NCI-H446 (cell line): ENCODE results near the gene ENTPD2.
A peak's percentile ranks its signal among the peaks of the same experiment; 100 is the strongest.

Source experiments
- DNase-seq, 2 experiments: peaks; one replicate each; lab custom pipeline; 2025; lab: John Stamatoyannopoulos, UW

ENTPD2 gene

DNA sequence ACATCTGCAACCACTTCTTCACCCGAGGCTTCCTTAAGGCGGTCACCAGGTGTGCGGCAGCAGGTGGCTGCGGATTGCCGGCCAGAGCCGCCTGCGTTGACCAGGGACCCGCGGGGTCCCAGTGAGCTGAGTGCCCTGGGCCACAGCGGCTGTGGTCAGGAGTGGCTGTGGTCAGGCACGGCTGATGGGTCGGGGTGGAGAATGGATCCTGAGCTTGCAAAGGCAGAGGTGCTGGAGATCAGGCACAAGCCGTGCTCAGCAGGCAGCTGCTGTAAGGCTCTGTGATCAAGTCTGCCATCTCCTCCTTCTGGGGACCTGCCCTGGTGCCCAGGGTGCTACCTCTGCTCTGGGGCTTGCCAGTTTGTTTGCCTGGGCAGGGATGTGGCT, 25.5 kb upstream of the ENTPD2 start:
- DNase-seq = no peak

DNA sequence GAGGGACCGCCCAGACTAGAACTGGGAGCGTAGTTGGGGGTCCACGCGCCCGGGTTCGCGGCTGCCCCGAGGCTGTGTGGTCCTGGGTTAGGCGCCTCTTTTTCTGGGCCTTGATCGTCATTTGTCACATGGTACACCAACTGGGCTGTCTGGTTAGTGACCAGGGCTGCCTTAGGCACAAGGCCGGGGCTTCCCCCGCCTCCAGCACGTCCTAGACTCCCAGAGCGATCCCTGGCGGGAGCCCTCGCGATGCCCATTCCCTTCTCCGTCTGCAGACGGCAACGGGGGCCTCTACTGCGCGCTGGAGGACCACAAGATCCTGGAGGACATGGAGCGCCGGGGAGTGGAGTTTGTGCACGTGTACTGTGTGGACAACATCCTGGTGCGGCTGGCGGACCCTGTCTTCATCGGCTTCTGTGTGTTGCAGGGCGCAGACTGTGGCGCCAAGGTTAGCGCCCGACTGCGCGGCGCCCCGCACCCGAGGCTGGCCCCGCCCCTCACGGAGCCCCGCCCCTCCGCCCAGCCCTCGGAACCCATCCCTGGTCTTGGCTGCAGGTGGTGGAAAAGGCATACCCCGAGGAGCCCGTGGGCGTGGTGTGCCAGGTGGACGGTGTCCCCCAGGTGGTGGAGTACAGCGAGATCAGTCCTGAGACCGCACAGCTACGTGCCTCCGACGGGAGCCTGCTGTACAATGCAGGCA, 25.0 kb upstream of the ENTPD2 start:
- no peak for DNase-seq

DNA sequence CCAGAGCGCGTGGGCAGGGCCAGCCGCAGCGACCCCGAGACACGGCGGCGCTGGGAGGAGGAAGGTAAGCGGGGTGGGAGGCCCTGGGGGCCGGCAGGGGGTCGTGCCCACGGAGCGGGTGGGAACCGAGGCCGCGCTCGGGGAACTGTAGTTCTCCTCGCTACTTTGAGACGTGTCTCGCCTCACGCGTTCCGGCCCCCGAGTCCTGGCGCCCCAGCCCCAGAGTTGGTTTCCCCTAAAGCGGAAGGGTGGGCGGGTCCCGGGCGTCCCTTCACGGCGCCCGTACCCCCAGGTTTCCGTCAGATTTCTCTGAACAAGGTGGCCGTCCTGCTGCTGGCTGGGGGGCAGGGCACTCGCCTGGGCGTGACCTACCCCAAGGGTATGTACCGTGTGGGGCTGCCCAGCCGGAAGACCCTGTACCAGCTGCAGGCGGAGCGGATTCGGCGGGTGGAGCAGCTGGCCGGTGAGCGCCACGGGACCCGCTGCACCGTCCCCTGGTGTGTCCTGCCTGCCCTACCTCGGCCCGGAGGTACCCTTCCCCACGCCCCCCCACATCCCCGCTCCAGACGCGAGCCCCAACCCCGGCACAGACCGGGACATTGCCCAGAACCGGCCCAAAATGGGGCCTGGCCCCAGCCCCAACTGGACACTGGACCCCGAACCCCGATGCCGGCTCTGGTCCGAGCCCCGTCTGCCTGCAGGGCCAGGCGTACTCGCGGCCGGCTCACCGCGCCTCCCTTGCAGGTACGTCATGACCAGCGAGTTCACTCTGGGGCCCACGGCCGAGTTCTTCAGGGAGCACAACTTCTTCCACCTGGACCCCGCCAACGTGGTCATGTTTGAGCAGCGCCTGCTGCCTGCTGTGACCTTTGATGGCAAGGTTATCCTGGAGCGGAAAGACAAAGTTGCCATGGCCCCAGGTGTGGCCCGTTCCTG, 24.2 kb upstream of the ENTPD2 start:
- no peak for DNase-seq

DNA sequence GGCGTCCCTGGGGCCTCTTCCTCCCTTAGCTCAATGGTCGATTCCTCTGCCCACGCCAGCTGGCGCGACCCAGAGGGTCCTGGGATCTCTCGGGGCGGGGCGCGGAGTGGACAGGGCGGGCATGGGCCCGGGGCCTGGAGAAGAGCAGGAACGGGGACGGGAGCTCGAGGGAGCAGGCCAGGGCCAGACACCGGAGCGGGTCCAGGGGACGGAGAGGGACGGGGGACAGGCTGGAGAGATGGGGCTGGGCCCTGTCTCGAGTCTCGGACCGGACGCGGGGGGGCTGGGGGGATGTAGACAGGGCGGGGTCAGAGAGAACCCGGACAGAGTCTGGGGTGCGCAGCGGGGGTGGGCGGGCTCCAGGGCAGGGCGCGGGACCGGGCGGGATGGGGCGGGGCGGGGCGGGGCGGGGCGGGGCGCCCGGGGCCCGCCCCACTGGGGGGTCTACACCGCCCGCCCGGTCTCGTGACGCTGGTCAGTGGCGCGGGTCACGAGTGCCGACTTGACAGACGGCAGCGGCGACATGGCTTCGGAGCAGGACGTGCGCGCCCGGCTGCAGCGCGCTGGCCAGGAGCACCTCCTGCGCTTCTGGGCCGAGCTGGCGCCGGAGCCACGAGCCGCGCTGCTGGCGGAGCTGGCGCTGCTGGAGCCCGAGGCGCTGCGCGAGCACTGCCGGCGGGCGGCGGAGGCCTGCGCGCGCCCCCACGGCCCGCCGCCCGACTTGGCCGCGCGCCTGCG, 23.3 kb upstream of the ENTPD2 start, which contains the start of gene UAP1L1:
TSS of gene UAP1L1 (plus strand) at position 508 of the 738 bp plus-strand sequence. CDS start at position 524, 16 bp downstream.
- peak in 1 of 2 experiments; percentile 21 for DNase-seq

DNA sequence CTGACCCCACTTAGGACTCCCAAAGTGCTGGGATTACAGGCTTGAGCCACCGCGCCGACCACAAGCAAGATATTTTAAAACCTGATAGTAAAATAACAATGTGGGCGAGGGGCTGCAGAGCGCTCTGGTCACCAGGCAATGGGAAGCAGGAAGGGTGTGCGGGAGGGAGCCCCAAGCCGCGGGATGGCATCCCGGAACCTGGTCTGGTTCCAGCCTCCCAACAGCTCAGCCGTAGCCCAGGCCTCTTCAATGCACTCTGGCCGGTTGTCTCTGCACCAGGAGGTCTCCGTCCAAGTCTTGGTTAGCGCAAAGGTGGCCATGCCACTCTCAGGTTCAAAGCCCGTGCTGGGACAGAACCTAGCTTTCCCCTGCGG, 22.8 kb upstream of the ENTPD2 start:
- DNase-seq = no peak

DNA sequence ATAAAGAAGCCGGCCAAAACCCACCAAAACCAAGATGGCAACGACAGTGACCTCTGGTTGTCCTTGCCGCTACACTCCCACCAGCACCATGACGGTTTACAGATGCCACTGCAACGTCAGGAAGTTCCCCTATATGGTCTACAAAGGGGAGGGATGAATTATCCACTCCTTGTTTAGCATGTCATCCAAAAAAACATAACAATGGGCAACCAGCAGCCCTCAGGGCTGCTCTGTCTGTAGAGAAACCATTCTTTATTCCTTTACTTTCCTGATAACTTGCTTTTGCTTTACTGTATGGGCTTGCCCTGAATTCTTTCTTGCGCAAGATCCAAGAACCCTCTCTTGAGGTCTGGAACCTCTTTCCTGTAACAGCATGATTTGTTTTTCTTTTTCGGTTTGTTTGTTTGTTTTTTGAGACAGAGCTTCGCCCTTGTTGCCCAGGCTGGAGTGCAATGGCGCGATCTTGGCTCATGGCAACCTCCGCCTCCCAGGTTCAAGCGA, 21.5 kb upstream of the ENTPD2 start:
- DNase-seq = no peak

DNA sequence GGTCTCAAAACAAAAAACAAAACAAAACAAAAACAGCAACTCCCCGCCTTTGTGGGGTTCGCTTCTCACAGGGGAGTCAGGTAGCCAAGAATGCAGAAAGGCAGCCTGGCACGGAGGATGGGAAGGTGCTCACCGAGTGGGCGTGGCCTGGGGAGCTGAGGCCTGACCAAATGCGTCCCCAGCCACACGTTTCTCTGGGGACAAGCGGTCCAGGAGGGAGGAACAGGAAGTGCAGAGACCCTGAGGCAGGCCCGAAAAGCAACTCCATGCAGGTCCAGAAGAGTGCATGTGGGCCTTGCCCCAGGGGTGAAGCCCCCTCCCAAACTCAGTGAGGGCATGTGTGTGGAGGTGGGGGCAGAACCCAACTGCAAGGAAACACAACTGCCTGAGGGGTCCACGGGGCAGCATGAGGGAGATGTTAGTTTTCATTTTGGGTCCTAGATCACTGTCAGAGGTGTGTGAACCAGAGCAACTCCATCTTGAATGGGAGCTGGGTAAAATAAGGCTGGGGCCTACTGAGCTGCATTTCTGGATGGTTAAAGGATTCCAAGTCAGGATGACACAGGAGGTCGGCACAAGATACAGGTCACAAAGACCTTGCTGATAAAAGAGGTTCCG, 20.9 kb upstream of the ENTPD2 start:
- no peak for DNase-seq

DNA sequence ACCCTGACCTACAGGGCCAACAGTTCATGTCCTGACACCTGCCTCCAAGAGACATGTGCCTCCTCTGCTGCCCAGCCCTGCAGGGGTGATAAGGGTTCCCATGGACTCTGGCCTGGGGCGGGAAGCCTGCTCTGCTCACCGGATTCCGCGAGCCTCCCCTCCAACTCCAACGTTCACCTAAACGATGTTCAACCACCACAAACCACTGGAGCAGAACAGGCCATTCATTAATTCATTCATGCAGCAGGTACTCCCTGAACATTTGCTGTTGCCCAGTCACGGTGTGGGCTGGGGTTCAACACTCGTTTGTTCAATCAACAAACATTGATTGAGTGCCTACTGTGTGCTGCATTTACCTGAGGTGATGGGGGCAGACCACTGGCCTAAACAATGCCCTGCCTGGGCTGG, 20.1 kb upstream of the ENTPD2 start:
- DNase-seq = no peak

DNA sequence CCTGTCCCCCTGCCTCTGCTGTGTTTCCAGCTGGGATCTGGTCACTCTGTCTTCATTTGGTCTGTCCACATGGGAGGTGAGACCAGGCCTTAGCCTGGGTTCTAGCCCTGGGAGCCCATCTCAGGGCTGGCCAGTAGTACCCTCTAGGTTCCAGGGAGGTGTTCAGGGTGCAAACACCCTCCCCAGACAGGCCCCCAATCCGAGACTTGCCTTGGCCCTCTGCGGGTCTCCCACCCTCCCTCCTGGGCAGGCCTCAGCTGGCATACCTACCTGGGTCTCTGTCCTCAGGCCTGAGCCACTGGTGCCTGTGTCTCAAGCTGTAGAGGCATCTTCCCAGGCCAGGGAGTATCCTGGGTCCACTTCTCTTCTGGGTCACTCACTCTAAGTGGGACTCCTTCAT, 17.4 kb upstream of the ENTPD2 start:
- DNase-seq = no peak

DNA sequence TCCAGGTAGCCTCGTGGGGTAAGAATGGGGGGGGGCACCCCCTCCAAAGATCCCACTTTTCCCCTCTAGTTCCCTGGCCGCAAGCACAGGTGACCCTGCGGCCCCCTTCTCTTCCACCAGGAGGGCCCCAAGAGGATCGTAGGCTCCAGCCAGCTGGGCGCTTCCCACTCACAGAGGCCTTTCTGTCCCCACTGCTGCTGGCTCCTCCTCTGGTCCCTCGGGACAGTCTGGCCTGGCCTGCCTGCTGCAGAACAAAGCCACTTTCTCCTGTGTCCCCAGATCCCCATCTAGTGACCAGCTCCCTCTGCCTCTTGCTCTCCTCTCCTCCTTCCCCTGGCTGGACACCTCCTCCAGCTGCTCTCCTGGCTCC, 17.0 kb upstream of the ENTPD2 start:
- DNase-seq = no peak

DNA sequence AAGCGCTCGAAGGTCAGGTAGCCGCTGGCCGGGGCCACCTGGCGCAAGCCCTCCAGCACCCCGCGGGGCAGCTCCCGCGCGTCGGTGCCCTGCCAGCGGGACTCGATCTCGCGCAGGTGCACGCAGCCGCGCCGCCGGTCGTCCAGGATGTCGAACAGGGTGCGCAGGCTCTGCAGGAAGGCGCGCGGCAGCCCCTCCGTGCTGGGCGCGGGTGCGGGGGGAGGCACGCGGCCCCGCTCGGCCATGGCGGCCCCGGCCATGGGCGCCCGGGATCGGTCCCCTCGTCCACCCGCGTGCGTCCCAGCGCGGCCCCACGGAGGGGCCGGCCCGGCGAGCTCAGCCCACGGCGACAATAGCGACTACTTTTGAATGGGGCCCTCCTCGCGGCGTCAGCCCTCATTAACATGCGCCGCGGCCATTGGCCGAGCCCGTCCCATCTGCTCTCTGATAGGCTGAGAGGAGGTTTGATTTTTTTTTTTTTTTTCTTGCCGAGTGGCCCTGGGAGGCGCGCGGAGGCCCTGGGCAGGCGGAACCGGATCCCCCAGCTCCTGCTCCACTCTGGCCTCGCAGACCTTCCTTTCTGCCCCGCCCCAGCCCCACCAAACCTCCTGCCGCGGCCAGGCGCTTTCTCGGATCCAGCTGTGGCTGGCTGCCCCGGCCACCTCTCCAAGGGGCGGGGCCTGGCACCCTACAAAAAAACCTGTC, 16.5 kb upstream of the ENTPD2 start, which contains the start of gene SAPCD2:
TSS of gene SAPCD2 (minus strand) at position 357 of the 705 bp plus-strand sequence. CDS start at position 260, 97 bp downstream.
- DNase-seq = peak; percentile 58 to 88

DNA sequence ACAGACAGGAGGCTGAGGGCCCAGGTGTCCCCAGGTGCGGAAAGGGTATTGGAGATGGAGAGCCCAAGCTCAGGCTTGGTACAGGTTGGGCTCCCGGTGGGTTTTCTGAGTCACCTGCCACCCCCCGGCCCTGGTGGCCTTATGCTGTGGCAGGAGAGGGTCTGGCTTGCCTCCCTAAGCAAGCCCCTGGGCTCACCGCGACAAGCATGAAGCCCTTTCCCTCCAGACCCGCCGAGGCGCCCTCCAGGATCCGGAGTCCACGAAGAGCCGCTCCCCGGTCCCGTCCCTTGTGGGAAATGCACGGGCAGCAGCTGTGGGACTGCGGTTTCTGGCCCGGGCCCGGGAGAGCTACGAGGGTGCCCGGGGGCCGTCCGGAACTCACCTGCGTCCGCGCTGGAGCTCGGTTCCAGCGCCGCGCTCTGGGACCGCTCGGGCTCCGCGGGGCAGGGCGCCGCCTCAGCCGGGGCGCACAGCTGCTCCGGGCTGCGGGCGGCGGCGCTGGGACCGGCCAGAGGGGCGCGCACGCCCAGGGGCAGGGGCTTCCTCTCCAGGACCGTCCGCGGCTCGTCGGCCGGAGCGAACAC, 15.7 kb upstream of the ENTPD2 start:
- DNase-seq = no peak

DNA sequence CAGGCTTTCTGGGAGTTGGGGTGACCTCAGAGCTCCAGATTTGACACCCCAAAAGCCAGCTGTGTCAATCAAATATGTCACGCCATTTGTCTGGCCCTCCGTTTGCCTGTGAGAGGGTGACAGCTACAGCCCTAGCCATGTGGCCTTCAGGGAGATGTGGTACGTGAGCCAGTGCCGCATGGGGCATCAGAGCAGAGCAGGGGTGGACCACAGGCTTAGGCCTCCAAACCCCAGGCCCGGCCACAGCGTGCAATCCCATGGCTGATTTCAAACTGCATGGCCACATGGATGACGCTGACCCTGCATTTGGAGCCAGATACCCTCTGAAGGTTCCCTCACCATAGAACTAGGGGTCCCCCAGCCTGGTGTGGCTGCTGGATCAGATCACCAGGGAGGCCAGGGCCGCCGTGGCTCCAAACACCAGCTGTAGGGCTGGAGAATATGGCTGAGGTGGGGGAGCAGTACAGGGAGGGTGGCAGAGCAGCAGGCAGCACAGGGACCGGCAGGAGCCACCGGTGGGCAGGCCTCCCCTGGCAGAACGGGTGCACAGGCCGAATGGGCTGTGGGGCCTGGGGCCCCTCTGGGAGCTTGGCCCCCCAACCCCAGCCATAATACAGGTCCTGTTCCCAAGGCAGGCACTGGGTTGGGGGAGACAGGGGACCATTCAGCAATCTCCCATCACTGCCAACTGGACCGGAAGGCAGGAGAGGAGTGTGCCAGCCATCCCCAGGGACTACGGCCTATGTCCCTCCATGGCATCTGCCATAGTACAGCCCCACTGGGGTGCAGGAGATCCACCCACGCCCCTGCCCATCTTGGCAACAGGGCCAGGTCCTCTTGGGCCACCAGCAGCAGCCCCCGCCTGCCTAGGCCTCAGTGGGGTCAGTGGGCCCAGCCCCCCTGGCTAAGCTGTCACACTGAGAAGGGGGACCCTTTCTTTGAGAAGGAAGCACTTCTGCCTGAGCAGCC, 15.0 kb upstream of the ENTPD2 start:
- no peak for DNase-seq

DNA sequence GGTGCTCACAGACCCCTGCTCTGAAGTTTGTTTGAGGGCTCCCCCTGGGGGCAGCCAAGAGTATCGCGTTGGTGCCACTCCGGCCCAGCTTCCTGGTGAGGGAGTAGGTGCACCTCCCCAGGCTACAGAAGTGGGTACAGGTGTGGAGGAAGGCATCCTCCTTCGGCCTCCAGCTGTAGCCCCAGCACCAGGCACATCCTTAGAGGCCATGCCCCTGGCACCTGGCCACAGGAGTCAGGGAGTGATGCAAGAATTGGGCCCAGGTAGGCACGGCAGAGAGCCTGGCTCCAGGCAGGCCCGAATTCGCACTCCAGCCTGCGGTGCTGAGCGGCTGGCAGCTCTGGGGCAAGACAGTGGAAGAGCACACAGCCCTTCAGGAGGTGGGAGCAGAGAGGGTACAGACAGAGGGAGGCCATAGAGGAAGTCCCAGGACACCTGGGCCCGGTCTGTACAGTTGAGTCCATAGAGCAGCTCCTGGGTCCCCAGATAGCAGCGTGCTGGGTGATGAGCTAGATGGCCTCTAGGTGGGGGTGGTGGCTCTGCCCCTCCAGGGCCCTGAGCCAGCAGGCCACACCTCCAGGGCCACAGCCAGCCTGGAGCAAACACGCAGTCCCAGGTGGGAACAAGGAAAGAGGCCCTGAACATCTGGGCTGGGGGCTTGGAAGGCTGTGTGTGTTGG, 14.1 kb upstream of the ENTPD2 start:
- DNase-seq = peak in 1 of 2 experiments; percentile 64

DNA sequence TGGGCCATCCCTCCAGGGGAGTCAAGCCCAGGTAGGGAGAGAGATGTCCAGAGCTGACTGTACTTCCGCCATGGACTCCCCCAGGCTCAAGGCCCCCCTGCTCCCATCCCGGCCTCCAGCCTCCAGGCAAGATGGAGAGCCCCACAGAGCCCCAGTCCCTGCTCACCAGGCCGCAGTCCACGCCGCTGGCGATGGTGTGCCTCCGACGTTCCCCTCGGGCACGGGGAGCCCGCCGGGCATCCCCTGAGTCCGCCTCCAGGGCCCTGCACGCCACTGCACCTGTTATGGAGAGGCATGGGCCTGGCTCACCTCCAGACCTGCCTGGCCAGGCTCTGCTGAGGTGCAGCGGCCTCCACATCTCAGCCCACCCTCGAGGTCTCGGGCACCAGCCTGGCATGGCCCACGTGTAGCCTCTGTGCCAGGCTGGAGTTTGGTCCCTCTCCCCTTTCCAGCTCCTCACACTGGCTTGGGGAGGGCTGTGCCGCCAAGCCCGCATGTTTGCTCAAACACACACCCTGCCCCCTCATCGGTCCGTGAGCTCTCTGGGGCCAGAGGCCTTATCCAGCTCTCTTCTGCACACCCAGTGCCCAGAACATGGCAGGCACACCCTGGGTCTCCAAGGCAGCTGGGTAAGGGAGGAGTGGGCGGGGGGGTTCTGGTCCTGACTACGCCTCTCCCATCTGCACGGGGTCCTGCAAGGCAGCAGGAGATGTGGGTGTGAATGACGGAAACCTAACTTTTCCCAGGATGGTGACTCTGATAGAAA, 12.4 kb upstream of the ENTPD2 start:
- DNase-seq = no peak

DNA sequence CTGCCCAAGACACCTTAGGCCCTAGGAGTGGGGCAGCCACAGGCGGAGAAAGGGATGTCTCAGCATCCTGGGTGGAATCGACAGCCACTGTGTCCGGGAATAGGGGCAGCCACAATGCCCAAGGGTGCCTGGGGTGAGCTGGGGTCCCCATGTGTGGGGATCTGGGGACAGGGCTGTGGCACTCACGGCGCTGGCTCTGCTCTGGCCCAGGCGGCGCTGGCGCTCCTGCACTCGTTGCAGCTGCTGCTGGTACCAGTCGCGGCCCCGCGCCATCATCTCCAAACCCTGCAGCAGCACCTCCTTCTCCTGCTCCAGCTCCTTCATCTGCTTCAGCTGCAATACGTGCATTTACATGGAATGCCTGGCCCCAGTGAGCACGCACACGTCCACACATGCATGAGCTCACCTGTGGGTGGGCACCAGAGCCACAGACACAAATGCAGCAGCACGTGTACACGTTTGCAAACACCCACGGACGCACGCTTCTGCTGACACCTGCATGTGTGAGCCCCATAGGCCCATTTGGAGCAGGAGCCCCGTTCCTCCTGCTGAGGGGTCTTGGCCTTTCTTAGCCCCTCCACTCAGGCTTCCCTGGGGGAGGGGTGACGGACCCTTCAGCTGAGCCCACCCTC, 11.6 kb upstream of the ENTPD2 start:
- no peak for DNase-seq

DNA sequence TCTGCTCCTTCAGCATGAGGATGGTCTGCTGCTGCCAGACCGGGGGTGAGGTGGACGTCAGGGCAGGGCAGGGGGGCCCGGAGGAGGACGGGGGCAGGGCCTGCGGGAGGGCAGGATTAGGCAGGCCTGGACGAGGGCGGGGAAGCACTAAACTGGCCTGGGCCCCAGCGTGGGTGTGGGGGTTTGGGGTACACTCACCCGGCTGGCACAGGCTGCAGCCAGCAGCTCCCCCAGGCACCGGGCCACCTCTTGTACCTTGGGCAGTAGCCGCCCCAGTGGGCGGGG, 11.0 kb upstream of the ENTPD2 start:
- no peak for DNase-seq
